AML-193 (cell line): Measurements from ENCODE around the gene ERP44.
A peak's percentile ranks its signal among the peaks of the same experiment; 100 is the strongest.
"Not testable (repeated sequence)": the region's sequence is repeated elsewhere in the genome, so short reads cannot be mapped to it uniquely, and the experiment has no call there.

Experiments
- DNase-seq, 2 experiments: peaks; one replicate each; lab custom pipeline; 2025; lab: John Stamatoyannopoulos, UW

ERP44 gene

DNA sequence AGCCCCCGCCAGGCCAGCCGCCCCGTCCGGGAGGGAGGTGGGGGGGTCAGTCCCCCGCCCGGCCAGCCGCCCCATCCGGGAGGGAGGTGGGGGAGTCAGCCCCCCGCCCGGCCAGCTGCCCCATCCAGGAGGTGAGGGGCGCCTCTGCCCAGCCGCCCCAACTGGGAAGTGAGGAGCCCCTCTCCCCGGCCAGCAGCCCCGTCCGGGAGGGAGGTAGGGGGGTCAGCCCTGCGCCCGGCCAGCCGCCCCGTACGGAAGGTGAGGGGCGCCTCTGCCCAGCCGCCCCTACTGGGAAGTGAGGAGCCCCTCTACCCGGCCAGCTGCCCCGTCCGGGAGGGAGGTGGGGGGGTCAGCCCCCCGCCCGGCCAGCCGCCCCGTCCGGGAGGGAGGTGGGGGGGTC, 30.8 kb downstream of the ERP44 start:
- not testable (repeated sequence) for DNase-seq

GRCh38 chr9:100066539-100066938, 32.3 kb downstream of the ERP44 start:
- no peak for DNase-seq

DNA sequence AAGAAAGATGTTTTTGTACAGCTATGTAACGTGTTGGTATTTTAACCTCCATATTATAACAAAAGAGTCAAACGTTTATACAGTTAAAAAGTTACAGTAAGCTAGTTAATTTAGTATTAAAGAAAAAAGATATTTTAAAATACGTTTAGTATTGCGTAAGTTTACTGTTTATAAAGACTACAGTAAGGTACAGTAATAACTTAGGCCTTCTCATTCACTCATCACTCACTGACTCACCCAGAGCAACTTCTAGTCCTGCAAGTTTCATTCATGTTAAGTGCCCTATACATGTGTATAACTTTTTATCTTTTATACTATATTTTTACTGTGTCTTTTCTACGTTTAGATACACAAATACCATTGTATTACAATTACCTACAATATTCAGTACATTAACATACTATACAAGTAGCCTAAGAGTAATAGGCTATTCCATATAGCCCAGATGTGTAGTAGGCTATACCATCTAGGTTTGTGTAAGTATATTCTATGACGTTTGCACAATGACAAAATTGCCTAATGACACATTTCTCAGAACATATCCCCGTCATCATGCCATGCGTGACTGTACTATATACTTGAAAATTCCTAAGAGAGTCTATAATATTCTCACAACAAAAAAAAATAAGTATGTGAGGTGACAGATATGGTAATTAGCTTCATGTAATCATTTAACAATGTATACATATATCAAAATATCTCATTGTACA, 33.8 kb downstream of the ERP44 start:
- no peak for DNase-seq

GRCh38 chr9:100063185-100063584, 35.6 kb downstream of the ERP44 start:
- DNase-seq: no peak

DNA sequence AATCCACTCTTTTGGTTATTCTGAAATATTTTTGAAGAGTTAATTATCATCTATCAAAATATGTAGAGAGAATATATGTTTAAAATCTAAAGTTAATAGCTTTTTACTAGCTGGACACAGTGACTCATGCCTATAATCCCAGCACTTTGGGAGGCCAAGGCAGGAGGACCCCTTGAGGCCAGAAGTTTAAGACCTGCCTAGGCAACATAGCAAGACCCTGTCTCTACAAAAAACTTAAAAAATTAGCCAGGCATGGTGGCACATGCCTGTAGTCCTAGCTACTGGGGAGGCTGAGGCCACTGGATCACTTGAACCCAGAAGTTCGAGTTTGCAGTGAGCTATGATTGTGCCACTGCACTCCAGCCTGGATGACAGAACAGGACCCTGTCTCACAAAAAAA, 36.1 kb downstream of the ERP44 start:
- DNase-seq: not testable (repeated sequence)

DNA sequence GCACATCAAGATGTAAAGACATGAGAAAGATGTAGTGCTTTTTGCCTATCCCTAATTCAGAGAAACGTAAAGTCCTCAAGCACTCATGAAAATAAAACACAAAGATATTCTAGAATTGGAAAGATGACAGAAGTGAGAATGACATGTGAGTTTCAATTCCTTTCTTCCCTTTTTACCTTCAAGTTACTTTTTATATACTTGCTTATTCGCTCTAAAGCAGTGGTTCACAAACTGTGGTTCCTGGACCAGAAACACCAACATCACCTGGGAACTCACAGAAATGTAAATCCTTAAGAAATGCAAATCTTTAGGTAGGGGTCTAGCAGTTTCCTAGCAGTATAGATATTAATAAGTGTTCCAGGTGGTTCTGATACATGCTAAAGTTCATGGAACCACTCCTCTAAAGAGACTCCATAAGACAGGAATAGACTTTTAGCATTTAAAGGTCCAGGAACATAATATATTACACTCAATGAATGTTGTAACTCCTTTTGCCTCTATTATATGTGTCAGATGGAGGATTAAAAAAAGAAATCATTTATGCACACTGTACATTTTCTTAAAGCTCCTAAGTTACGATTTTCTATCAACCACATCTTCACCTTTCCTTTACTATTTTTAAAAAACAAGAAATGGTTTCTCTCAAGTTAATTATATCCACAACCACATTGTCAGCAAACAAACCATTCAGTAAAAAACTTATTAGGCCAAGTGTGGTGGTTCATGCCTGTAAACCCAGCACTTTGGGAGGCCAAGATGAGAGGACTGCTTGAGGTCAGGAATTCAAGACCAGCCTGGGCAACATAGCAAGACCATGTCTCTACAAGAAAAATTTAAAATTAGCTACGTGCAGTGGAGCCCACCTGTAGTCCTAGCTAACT, 39.9 kb downstream of the ERP44 start:
- DNase-seq: no peak

DNA sequence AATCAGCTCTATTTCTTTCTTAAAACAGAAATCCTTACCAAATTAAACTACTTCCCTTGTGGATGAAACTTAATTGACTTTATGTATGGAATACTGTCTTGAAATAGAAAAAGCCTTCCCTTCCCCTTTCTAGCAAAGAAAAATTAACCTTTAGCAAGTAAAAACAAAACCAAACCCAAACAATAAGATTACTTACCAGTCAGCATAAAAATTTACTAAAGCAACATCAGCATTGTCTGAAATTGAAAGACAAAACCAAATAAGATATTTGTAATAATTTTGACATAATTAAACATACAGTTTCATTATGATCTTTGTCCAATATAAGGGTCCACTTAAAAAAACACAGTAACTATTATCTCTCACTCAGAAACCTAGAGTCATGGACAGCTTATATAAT, 41.2 kb downstream of the ERP44 start:
- no peak for DNase-seq

GRCh38 chr9:100056561-100056960, 42.2 kb downstream of the ERP44 start:
- no peak for DNase-seq

DNA sequence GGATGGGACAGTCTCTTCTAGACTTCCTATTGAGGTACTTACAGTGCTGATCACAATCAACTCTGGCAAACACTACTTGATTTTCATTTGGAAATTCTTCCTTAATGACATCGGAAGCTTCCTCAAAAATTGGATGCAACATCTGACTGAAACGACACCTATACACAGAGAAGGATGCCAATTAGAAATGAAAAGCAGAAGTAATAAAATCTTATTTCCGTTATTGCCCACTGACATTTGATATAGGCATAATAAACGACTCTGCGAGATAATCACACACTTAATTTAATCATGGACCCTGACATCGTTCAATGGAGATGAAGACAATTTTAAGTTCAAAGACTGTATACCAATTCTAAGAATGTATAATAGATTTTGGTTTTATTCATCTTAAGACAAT, 46.4 kb downstream of the ERP44 start:
- no peak for DNase-seq

GRCh38 chr9:100049551-100049950, 49.2 kb downstream of the ERP44 start:
- DNase-seq: no peak

DNA sequence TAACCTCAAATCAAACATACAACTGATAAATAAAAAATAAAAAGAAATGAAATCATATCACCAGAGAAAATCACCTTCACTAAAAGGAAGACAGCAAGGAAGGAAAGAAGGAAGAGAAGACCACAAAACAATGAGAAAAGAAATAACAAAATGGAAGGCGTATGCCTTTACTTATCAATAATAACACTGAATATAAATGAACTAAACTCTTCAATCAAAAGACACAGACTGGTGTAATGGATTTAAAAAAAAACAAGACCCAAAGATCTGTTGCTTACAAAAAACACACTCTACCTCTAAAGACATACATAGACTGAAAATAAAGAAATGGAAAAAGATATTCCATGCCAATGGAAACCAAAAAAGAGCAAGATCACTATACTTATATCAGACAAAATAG, 60.3 kb downstream of the ERP44 start:
- DNase-seq: no peak

GRCh38 chr9:100033877-100034551, 64.8 kb downstream of the ERP44 start:
- no peak for DNase-seq

DNA sequence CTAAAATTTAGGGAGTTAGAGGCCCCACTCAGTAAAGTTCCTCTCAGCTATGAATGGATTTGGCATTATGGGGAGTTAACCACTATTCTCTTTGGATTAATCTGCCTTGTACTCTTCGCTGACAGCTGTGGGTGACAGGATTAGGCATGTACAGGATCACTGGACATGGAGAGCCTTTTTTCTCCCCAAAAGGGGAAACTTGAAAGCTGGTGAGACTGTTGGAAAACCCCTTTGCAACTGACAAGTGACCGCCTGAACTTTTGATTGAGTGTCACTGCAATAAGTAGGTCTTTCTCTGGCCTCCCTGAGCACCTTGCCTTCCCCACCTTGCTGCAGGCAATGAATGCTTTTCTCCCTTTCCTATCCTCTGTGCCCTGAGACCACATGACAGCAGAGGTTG, 68.3 kb downstream of the ERP44 start:
- DNase-seq: no peak

DNA sequence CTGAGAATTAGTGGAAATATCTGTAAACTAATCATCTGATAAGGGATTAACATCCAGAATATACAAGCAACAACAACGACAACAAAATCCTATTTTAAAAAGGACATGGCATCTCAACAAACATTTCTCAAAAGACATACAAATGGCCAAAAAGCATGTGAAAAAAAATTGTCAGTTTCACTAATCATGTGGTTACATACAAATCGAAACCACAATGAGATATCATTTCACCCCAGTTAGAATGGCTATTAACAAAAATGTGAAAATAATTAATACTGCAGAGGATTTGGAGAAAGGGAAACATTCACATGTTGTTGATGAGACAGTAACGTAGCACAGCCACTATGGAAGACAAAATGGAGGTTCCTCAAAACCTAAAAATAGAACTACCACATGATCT, 69.5 kb downstream of the ERP44 start:
- no peak for DNase-seq

GRCh38 chr9:100028201-100028784, 70.5 kb downstream of the ERP44 start:
- peak; percentile 67 to 77 for DNase-seq

- peak; percentile 3 to 4 for DNase-seq
These were observed 71.3 kb downstream of the ERP44 start for GRCh38 chr9:100027543-100027942.

DNA sequence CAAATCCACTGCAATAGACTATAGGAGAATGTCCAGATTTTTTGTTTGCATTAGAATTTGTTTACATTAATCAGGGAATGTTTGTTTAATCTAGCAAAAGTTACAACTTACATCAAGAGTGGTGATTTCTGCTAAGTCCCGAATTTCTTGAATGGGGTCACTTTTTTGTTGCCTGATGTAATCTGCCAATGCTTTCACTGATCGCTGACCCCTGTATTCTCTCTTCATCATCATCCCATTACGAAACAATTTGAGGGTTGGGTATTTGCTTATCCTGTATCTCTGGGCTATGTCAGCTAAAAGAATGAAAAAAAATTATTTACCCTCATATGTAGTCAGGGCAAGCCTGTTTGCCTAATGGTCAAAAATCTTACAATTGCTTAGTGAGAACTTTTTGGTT, 76.9 kb downstream of the ERP44 start:
- DNase-seq: no peak

DNA sequence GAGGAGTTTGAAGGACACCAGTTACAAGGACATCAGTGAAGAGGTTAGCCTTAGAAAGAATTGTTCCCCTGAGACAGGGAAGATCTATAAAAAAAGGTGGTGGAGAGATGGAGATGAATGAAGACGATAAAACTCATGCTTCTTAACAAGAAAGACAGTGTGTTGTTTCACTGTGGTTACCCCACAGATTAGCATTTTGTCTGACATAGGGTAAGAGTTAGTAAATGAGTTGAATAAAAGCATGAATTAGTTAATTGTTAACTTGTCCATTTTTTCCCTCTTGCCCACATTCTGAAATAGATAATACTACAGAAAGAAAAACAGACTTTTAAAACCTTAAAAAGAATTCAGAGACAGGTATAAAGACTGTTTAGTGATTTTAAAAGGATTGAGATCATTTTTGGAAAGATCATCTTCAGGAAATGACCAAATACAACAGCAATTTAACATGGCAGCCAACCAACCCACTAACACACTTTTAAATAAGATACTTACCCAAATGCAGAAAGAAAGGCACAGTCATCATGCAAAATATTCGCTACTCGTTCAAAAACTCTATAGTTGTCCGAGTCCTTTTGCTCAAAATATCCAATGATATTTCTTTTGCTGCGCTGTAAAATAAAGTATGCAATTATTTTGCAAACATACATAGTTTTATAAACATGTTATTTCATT, 78.5 kb downstream of the ERP44 start:
- DNase-seq: no peak

GRCh38 chr9:100019541-100019940, 79.3 kb downstream of the ERP44 start:
- no peak for DNase-seq

DNA sequence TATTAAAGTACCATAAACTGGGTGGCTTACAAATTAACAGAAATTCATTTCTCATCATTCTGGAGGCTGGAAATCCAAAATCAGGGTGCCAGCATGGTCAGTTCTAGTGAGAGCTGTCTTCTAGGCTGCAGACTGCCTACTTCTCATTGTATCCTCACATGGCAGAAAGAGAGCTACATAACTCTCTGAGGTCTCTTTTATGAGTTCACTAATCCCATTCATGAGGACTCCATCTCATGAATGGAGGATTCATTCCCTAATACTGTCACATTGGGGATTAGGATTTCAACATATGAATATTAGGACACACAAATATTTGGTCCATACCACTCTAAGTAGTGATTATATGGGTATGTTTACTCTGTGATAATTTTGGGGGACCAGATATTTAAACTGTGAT, 84.0 kb downstream of the ERP44 start:
- no peak for DNase-seq

GRCh38 chr9:100013573-100013972, 85.2 kb downstream of the ERP44 start:
- DNase-seq: no peak

DNA sequence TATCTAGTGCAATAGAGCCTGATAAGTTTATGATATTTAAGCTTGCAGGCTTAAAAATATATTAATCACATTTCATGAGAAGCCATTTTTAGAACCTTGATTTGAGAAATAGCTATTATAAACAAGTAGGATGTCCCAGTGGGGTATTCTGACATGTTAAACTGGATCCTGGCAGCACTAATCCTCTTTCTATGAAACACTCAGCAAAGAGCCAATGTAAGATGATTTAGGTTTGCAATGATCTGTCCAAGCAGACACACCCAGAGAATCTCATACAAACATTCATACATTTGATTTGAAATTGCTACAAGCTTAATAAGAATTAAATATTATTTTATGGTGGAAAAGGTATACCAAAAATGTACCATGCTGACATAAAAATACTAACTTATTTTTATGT, 86.5 kb downstream of the ERP44 start:
- no peak for DNase-seq
